H9 (cell line): ENCODE measurements around the gene AWAT2. TPM values are rescaled to one million over a fixed set of nuclear protein-coding genes. Genes with fewer than 3 reads are reported as not detected.

ENCODE experiments used
- DNase-seq: peaks from one replicate; pipeline ENCODE4 v3.0.0-alpha.2; 2017
- H2AFZ ChIP-seq: one replicate; pipeline ENCODE4 v1.6.1; 2013; ENCODE audit warnings: mild to moderate bottlenecking, low read length, control low read depth, moderate library complexity
- H2AK5ac ChIP-seq: 2 replicates; pipeline ENCODE4 v1.6.1; 2013; ENCODE audit warnings: low read length, control low read depth, mixed read lengths; ENCODE audit not compliant: insufficient read length
- H2BK120ac ChIP-seq: one replicate; pipeline ENCODE4 v1.6.1; 2013; ENCODE audit warnings: low read depth, mild to moderate bottlenecking, low read length, control low read depth, inconsistent platforms; ENCODE audit not compliant: poor library complexity, severe bottlenecking
- H2BK12ac ChIP-seq: 2 replicates; pipeline ENCODE4 v1.6.1; 2013; ENCODE audit warnings: low read length, control low read depth, mixed read lengths, low read depth; ENCODE audit not compliant: insufficient read length
- H2BK15ac ChIP-seq: 2 replicates; pipeline ENCODE4 v1.6.1; 2013; ENCODE audit warnings: low read depth, low read length, control low read depth
- H2BK20ac ChIP-seq: one replicate; pipeline ENCODE4 v1.6.1; 2013; ENCODE audit warnings: low read depth, mild to moderate bottlenecking, low read length, control low read depth, inconsistent platforms; ENCODE audit not compliant: poor library complexity, severe bottlenecking
- H2BK5ac ChIP-seq: 2 replicates; pipeline ENCODE4 v1.6.1; 2013; ENCODE audit warnings: low read length, control low read depth, mixed read lengths; ENCODE audit not compliant: insufficient read length
- H3K14ac ChIP-seq: 2 replicates; pipeline ENCODE4 v1.6.1; 2013; ENCODE audit warnings: low read length, control low read depth; ENCODE audit not compliant: insufficient read depth
- H3K18ac ChIP-seq: 2 replicates; pipeline ENCODE4 v1.6.1; 2013; ENCODE audit warnings: low read depth, mild to moderate bottlenecking, mixed read lengths, low read length, control low read depth; ENCODE audit not compliant: insufficient read length
- H3K23ac ChIP-seq: 2 replicates; pipeline ENCODE4 v1.6.1; 2013; ENCODE audit warnings: low read length, control low read depth, mixed read lengths, low read depth; ENCODE audit not compliant: insufficient read length
- H3K23me2 ChIP-seq: 2 replicates; pipeline ENCODE4 v1.6.1; 2013; ENCODE audit warnings: low read depth, mild to moderate bottlenecking, mixed read lengths, low read length, control low read depth; ENCODE audit not compliant: insufficient read length, poor library complexity, severe bottlenecking
- H3K27ac ChIP-seq: 2 replicates; pipeline ENCODE4 v1.5.1; 2013; ENCODE audit warnings: low read length, control low read depth, mixed read lengths, low read depth; ENCODE audit not compliant: insufficient read length
- H3K27me3 ChIP-seq: 2 replicates; pipeline ENCODE4 v1.6.1; 2013; ENCODE audit warnings: low read length, control low read depth, inconsistent platforms; ENCODE audit not compliant: insufficient read depth
- H3K4ac ChIP-seq: 2 replicates; pipeline ENCODE4 v1.6.1; 2013; ENCODE audit warnings: low read depth, mild to moderate bottlenecking, control low read depth, inconsistent platforms, low read length, moderate library complexity
- H3K4me1 ChIP-seq: 2 replicates; pipeline ENCODE4 v1.6.1; 2013; ENCODE audit warnings: low read length, control low read depth, inconsistent platforms; ENCODE audit not compliant: insufficient read depth
- H3K4me2 ChIP-seq: 2 replicates; pipeline ENCODE4 v1.6.1; 2013; ENCODE audit warnings: low read length, control low read depth, mixed read lengths; ENCODE audit not compliant: insufficient read length, insufficient read depth
- H3K56ac ChIP-seq: 2 replicates; pipeline ENCODE4 v1.6.1; 2013; ENCODE audit warnings: low read depth, mild to moderate bottlenecking, mixed read lengths, low read length, control low read depth; ENCODE audit not compliant: insufficient read length
- H3K79me1 ChIP-seq: 2 replicates; pipeline ENCODE4 v1.6.1; 2013; ENCODE audit warnings: low read depth, mild to moderate bottlenecking, moderate library complexity, low read length, control low read depth, inconsistent platforms; ENCODE audit not compliant: insufficient read depth, poor library complexity, severe bottlenecking
- H3K79me2 ChIP-seq: 2 replicates; pipeline ENCODE4 v1.6.1; 2013; ENCODE audit warnings: low read length, control low read depth, inconsistent platforms; ENCODE audit not compliant: insufficient read depth
- H3K9ac ChIP-seq: 2 replicates; pipeline ENCODE4 v1.6.1; 2013; ENCODE audit warnings: low read length, control low read depth, mixed read lengths; ENCODE audit not compliant: insufficient read length; ENCODE audit errors: extremely low read depth
- H3K9me3 ChIP-seq: one replicate; pipeline ENCODE4 v1.6.1; 2013; ENCODE audit warnings: low read depth, low read length, inconsistent platforms; ENCODE audit not compliant: control insufficient read depth
- H3T11ph ChIP-seq: one replicate; pipeline ENCODE4 v1.6.1; 2013; ENCODE audit warnings: mild to moderate bottlenecking, low read length, control low read depth, inconsistent platforms
- H4K20me1 ChIP-seq: one replicate; pipeline ENCODE4 v1.6.1; 2013; ENCODE audit not compliant: control insufficient read depth, insufficient read length, insufficient read depth
- H4K5ac ChIP-seq: 2 replicates; pipeline ENCODE4 v1.6.1; 2013; ENCODE audit warnings: low read depth, mild to moderate bottlenecking, mixed read lengths, low read length, control low read depth; ENCODE audit not compliant: insufficient read length
- H4K8ac ChIP-seq: replicated peaks from 2 replicates; pipeline ENCODE4 v1.6.1; 2013; ENCODE audit warnings: low read length, control low read depth, mixed read lengths, low read depth; ENCODE audit not compliant: insufficient read length
- H4K91ac ChIP-seq: 2 replicates; pipeline ENCODE4 v1.6.1; 2013; ENCODE audit warnings: low read depth, mild to moderate bottlenecking, moderate library complexity, mixed read lengths, low read length, control low read depth; ENCODE audit not compliant: insufficient read length
- H3K27ac Mint-ChIP-seq, 3 experiments: 2 replicates in 2 of 3; 3 replicates in 1 of 3; pipeline ENCODE4 v1.8.0; 2020 to 2021; ENCODE audit warnings: mixed read lengths in 3 of 3, mild to moderate bottlenecking in 1 of 3, moderate library complexity in 1 of 3
- H3K27me3 Mint-ChIP-seq: 2 replicates; pipeline ENCODE4 v1.8.0; 2021; ENCODE audit warnings: low read depth, mild to moderate bottlenecking, moderate library complexity, mixed read lengths
- H3K36me3 Mint-ChIP-seq, 3 experiments: 2 replicates in 2 of 3; 3 replicates in 1 of 3; pipeline ENCODE4 v1.8.0; 2020 to 2021; ENCODE audit warnings: low read depth in 3 of 3, mixed read lengths in 3 of 3; ENCODE audit not compliant: insufficient read depth in 1 of 3
- H3K4me1 Mint-ChIP-seq, 2 experiments: 2 replicates each; pipeline ENCODE4 v1.8.0; 2020; ENCODE audit warnings: mixed read lengths in 2 of 2
- H3K4me3 Mint-ChIP-seq, 2 experiments: 2 replicates in 1 of 2; 3 replicates in 1 of 2; pipeline ENCODE4 v1.8.0; 2020 to 2021; ENCODE audit warnings: mild to moderate bottlenecking in 2 of 2, mixed read lengths in 2 of 2, moderate library complexity in 1 of 2
- H3K9me3 Mint-ChIP-seq, 2 experiments: 2 replicates in 1 of 2; 3 replicates in 1 of 2; pipeline ENCODE4 v1.8.0; 2020; ENCODE audit warnings: mild to moderate bottlenecking in 2 of 2, mixed read lengths in 2 of 2, moderate library complexity in 1 of 2
- WGBS: extraction: QIAGEN DNeasy Blood & Tissue Kit; methylation state at CpG from one replicate; pipeline ENCODE4 v1.1.7; 2013; ENCODE audit warnings: missing lambda C conversion rate, low lambda C conversion rate, mixed read lengths; ENCODE audit not compliant: insufficient read length; ENCODE audit errors: extremely low coverage; 5-methylcytosine and 5-hydroxymethylcytosine counted together
- total RNA-seq: library from RNA; stranded (reverse); gene quantifications from 2 replicates; pipeline ENCODE4 v1.2.1, GENCODE V29; 2021
- TF ChIP-seq, protein P1 (sequence below): fragments of 200-600 bp; sonication (generic); conservative IDR thresholded peaks from 3 replicates; pipeline ENCODE4 v1.8.0; 2021; ENCODE audit warnings: antibody characterized with exemption, mild to moderate bottlenecking

The AWAT2 gene
- total RNA-seq, 1 experiment from 2014 or later, result not detected

DNA sequence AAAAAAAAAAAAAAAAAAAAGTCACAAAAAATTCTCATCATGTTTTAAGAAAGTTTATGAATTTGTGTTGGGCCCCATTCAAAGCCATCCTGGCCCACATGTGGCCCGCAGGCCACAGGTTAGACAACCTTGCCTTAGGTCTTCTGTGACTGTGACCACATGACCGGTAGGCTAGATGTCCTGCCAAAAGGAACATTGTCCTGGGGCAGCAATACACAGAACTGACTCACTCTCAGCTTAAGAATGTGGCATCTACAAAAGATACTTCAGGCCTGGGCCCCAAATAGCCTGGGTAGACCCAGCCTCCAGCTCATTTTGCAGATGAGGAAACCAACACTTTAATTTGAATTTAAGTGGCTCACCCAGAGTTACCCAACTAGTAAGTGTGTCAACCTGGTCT, 10.0 kb downstream of the AWAT2 start:
- H4K5ac ChIP-seq, result no peak overlapping the region
- no peak overlapping the region for H3K18ac ChIP-seq
- WGBS, result no CpG with 5 or more reads among the region's 2 CpGs
- Mint-ChIP-seq H3K36me3 (peaks cover 2 to 12% (median 5%) of the 10 kb centered on the region in 3 experiments; a peak in 4 of 7 replicates), H3K4me3 (no peak overlapping the region), H3K9me3 (peaks cover 63 to 69% of the 10 kb centered on the region in 2 experiments), H3K27ac (no peak overlapping the region), H3K27me3 (peaks cover 2% of the 10 kb centered on the region; the same call in 1 of the 2 replicates), H3K4me1 (no peaks in the 10 kb centered on the region; a peak in 1 of 4 replicates)
- DNase-seq, result no peak
- no peak overlapping the region for H3K9ac ChIP-seq
- no peak overlapping the region for H3K27ac ChIP-seq
- H3K23ac ChIP-seq, result no peak overlapping the region
- H3K56ac ChIP-seq, result no peak overlapping the region
- no peaks in the 10 kb centered on the region for H3K4me1 ChIP-seq
- no peak overlapping the region for H4K91ac ChIP-seq
- peaks cover 61% of the 10 kb centered on the region for H3K9me3 ChIP-seq
- no peak overlapping the region for H2BK12ac ChIP-seq
- H3K4me2 ChIP-seq, result no peak overlapping the region
- TF ChIP-seq, protein P1, sequence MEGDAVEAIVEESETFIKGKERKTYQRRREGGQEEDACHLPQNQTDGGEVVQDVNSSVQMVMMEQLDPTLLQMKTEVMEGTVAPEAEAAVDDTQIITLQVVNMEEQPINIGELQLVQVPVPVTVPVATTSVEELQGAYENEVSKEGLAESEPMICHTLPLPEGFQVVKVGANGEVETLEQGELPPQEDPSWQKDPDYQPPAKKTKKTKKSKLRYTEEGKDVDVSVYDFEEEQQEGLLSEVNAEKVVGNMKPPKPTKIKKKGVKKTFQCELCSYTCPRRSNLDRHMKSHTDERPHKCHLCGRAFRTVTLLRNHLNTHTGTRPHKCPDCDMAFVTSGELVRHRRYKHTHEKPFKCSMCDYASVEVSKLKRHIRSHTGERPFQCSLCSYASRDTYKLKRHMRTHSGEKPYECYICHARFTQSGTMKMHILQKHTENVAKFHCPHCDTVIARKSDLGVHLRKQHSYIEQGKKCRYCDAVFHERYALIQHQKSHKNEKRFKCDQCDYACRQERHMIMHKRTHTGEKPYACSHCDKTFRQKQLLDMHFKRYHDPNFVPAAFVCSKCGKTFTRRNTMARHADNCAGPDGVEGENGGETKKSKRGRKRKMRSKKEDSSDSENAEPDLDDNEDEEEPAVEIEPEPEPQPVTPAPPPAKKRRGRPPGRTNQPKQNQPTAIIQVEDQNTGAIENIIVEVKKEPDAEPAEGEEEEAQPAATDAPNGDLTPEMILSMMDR, result no peak
- H3K4ac ChIP-seq, result no peak overlapping the region
- H3K79me2 ChIP-seq, result no peaks in the 10 kb centered on the region
- no peak overlapping the region for H2BK120ac ChIP-seq
- H4K20me1 ChIP-seq, result no peaks in the 10 kb centered on the region
- H3T11ph ChIP-seq, result no peak overlapping the region
- H3K27me3 ChIP-seq, result no peaks in the 10 kb centered on the region
- no peak overlapping the region for H2BK5ac ChIP-seq
- H3K23me2 ChIP-seq, result no peaks in the 10 kb centered on the region
- no peak overlapping the region for H2AFZ ChIP-seq
- H3K14ac ChIP-seq, result no peak overlapping the region
- no peak overlapping the region for H2BK20ac ChIP-seq
- no peaks in the 10 kb centered on the region for H3K79me1 ChIP-seq
- H4K8ac ChIP-seq, result no peak overlapping the region
- H2BK15ac ChIP-seq, result no peak overlapping the region
- H2AK5ac ChIP-seq, result no peak overlapping the region
